ENCODE results near the gene PUS1. TPM values are rescaled to one million over a fixed set of nuclear protein-coding genes. Genes with fewer than 3 reads are reported as not detected.

Gene PUS1
- total RNA-seq, 2 donors from 2014 or later = 11.2 to 33.6 TPM

DNA sequence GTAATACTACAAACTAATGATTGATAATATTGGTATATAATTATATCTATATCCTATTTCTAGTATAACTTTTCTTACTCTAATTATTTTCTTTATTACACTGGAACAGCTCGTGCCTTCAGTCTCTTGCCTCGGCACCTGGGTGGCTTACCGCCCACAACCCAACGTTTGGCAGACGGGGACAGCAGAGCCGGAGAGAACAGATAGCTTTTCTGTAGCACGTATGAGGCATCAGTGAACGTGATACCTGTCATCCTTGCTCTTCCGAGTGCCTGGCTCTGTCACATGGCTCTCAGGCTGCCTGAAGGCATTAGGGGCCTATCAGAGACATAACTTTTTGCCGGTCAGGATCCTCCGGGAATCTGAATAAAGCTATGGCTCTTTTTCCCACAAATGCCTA, 5.5 kb downstream of the PUS1 start:
- no peak for DNase-seq
- peaks cover 9 to 23% of the 10 kb centered on the region in 2 donors for H3K36me3 ChIP-seq (replicated peaks in 1 of 2; ENCODE audit: insufficient read depth in 1 of 2, low read depth in 2 of 2)
- TF ChIP-seq POLR2A (IDR thresholded peaks at IDR 0.05) = no peak
- TF ChIP-seq, protein P1, sequence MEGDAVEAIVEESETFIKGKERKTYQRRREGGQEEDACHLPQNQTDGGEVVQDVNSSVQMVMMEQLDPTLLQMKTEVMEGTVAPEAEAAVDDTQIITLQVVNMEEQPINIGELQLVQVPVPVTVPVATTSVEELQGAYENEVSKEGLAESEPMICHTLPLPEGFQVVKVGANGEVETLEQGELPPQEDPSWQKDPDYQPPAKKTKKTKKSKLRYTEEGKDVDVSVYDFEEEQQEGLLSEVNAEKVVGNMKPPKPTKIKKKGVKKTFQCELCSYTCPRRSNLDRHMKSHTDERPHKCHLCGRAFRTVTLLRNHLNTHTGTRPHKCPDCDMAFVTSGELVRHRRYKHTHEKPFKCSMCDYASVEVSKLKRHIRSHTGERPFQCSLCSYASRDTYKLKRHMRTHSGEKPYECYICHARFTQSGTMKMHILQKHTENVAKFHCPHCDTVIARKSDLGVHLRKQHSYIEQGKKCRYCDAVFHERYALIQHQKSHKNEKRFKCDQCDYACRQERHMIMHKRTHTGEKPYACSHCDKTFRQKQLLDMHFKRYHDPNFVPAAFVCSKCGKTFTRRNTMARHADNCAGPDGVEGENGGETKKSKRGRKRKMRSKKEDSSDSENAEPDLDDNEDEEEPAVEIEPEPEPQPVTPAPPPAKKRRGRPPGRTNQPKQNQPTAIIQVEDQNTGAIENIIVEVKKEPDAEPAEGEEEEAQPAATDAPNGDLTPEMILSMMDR (IDR thresholded peaks at IDR 0.05) = no peak

DNA sequence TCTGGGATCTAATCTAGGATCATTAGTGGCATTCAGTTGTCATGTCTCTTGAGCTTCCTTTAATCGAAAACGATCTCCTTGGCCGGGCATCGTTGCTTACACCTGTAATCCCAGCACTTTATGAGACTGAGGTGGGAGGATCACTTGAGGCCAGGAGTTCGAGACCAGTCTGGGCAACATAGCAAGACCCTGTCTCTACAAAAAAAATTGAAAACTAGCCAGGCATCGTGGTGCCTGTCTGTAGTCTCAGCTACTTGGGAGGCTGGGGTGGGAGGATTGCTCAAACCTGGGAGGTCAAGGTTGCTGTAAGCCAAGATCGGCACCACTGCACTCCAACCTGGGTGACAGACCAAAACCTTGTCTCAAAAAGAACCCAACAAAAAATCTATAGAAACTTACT, 9.0 kb downstream of the PUS1 start:
- WGBS, 2 donors = 82 to 87% methylated on average over 7 of the region's 7 CpGs
- peaks cover 0 to 22% of the 10 kb centered on the region in 2 donors for H3K36me3 ChIP-seq (replicated peaks in 1 of 2; ENCODE audit: insufficient read depth in 1 of 2, low read depth in 2 of 2)
- no peaks in the 10 kb centered on the region for H3K9me3 ChIP-seq
- H3K27me3 ChIP-seq = no peaks in the 10 kb centered on the region
- intact Hi-C loops (cut with DNase I) = no loop called here
- no peak for TF ChIP-seq POLR2A (IDR thresholded peaks at IDR 0.05)
- TF ChIP-seq, protein P1 (IDR thresholded peaks at IDR 0.05) = no peak
- H3K4me1 ChIP-seq = no peaks in the 10 kb centered on the region
- no peak overlapping the region for H3K4me3 ChIP-seq
- no peak for DNase-seq
- H3K27ac ChIP-seq = no peak overlapping the region
- ATAC-seq = no peak

More for the DNA sequence above, 5.5 kb downstream of the PUS1 start:
- 88% methylated on average over 11 of the region's 11 CpGs for WGBS, 2 donors
- Histone ChIP-seq H3K27ac (no peak overlapping the region), H3K4me1 (peaks cover 10% of the 10 kb centered on the region), H3K9me3 (no peaks in the 10 kb centered on the region), H3K27me3 (no peaks in the 10 kb centered on the region), H3K4me3 (no peak overlapping the region)
- no peak for ATAC-seq
- intact Hi-C loops (cut with DNase I) = no loop called here

DNA sequence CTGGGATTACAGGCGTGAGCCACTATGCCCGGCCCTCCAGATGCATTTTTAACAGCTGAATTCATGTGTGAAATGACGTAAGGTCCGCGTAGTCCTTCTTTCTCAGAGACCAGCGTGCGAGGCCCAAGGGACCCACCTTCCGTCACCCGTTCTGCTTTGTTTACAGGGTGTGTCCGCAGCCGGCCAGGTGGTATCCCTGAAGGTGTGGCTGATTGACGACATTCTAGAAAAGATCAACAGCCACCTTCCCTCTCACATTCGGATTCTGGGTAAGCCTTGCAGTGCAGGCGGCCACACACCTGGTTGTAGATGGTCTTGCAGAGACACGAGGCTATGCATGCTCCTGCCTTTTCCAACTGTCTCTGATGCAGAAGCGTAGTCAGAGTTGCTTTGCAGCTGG, 9.9 kb downstream of the PUS1 start:
- TF ChIP-seq, protein P1 (IDR thresholded peaks at IDR 0.05) = no peak
- no peak for TF ChIP-seq POLR2A (IDR thresholded peaks at IDR 0.05)
- Histone ChIP-seq H3K9me3 (no peaks in the 10 kb centered on the region), H3K27me3 (no peaks in the 10 kb centered on the region), H3K36me3 (replicated peaks in 1 of 2; ENCODE audit: insufficient read depth in 1 of 2, low read depth in 2 of 2) (peaks cover 0 to 16% of the 10 kb centered on the region in 2 donors), H3K4me3 (no peak overlapping the region), H3K4me1 (no peaks in the 10 kb centered on the region), H3K27ac (no peak overlapping the region)
- 93 to 94% methylated on average over 16 of the region's 16 CpGs for WGBS, 2 donors
- intact Hi-C loops (cut with DNase I) = no loop called here
- DNase-seq (no peak), ATAC-seq (no peak)

DNA sequence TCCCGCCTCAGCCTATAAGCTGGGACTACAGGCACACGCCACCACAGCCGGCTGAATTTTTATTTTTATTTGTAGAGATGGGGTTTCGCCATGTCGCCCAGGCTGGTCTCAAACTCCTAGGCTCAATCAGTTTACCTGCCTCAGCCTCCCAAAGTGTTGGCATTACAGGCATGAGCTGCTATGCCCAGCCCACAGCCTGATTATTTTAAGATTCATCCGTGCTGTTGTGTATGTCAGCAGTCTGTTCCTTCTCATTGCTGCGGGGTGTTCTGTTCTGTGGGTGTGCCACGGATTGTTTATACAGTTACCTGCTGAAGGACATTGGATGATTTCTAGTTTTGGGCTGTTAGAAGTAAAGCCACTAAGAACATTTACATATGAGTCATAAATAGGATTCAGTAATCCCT, 11.1 kb downstream of the PUS1 start:
- WGBS, 2 donors = 78 to 79% methylated on average over 8 of the region's 8 CpGs
- intact Hi-C loops (cut with DNase I) = no loop called here

More for the DNA sequence above, 11.1 kb downstream of the PUS1 start:
- ATAC-seq (no peak), DNase-seq (peak in 1 of 4 donors; percentile 1)
- no peaks in the 10 kb centered on the region for H3K27me3 ChIP-seq
- H3K27ac ChIP-seq = no peak overlapping the region
- no peak overlapping the region for H3K4me3 ChIP-seq
- H3K9me3 ChIP-seq = no peaks in the 10 kb centered on the region
- peaks cover 0 to 13% of the 10 kb centered on the region in 2 donors for H3K36me3 ChIP-seq (replicated peaks in 1 of 2; ENCODE audit: insufficient read depth in 1 of 2, low read depth in 2 of 2)
- H3K4me1 ChIP-seq = no peaks in the 10 kb centered on the region
- TF ChIP-seq, protein P1 (IDR thresholded peaks at IDR 0.05) = no peak
- TF ChIP-seq POLR2A (IDR thresholded peaks at IDR 0.05) = no peak
